Measurements from ENCODE around the gene DAG1.

Gene DAG1

DNA sequence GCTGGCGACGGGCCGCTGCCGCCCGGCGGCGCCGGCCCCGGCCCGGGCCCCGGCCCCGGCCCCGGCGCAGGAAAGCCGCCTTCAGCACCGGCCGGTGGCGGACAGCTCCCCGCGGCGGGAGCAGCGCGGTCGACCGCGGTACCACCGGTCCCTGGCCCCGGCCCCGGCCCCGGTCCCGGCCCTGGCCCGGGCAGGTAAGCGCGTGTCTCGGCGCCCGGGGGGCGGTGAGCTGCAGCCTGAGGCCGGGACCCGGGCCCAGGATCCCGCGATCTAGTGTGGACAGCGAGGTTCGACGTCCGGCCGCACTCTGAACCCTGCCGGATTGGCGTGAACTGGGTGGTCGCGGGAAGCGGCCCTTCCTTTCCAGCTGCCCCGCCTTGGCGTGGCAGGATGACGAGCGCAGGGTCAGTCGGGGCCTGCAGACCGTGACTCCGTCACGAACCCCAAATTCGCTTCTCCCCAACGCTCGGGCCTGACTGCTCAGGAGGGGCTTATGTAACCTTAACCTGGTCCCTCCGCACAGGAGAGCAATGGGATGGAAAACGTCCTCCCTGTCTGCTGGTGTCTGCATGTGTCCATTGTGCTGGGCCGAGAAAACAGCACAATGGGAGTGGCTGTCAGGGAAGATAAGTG, 84.7 kb downstream of the DAG1 start:
- FAIRE-seq = no peak

DNA sequence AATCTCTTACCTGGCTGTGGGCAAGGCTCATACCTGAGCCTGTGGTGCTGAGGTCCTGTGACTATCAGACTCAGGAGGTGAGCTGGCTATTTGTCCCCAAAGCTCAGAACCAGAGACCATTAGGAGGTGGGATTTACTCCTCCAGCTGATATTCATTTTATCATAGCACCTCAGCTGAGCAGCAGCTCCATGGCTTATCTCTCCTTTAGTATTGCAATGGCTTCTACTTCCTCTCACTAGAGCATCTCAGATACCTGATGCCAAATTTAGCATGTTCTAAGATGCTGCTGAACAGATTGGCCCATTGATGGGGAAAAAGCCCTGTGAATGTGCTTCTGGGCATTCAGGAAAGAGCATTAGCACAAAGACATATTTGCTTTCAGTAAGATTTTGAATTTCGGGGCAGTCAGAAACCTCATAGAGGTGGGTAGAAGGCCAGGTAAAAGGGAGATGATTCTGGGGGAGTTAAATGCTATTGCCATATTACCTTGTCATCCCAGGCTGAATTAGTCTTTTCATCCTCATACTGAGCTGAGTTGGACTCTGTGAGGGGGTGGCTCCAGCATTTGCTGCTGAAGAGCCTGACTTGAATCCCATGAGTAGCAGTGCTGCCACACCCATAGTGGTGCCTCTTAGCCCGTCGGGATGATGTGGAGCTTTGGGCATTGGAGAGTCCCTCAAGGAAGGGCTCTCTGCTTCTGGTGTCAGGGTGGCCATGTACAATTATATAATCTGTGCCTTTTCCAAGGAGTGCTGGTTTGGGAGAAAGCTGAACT, 86.6 kb downstream of the DAG1 start:
- no peak for FAIRE-seq

DNA sequence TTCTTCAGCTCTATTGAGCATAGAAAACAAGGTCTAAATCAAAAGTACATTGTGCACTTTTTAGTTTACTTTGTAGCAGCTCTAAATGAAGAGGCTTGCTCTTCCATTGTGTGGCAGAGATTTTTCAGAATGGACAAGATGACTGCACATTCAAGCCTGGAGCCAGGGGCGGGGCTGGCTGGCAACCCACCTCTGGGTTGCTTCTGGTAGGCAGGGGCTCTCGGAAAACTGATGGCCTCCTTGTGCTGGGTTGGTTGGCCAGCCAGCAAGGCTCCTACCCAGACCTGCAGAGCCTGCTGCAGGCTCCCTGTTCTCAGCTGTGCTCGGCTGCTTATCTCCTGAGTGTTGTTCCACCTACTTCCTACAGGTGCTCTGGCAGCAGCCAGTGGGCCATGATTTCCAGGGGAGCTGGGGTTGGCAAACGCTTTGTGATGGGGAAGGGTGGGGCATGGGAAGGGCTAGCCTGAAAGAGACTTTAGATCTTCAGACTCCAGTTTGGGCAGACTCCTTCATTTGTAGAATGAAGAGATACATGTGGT, 93.0 kb downstream of the DAG1 start:
- FAIRE-seq = no peak

DNA sequence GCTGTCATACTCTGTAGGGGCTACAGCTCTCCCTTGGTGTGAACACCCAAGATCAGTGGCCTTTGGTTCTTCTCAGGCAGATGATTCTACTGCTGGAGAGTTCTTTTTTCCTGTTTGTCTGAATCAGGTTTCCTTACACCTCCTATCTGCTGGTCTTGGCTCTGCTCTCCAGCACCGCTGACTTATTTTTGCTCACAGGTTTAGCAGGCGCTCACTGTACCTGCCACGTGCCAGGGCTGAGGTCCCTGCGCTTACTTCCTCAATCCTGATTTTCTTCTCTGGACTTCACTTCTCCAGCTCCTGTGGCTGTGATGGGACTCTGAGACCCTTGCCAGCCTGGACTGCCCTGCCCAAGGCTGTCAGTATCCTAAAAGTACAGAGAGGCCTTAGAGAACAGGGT, 93.7 kb downstream of the DAG1 start:
- no peak for FAIRE-seq

DNA sequence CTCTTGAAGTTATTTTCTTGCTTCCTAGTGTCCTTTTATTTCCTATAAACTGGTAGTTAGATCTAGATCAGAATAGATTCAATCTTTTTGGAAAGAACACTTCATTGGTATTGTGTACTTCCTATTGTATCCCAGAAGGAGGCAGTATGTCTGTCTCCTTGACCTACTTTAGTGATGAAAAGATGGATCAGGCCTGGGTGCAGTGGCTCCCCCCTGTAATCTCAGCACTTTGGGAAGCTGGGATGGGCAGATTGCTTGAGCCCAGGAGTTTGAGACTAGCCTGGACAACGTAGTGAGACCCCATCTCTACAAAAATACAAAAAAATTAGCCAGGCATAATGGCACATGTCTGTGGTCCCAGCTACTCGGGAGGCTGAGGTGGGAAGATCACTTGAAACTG, 96.2 kb downstream of the DAG1 start:
- FAIRE-seq = no peak

DNA sequence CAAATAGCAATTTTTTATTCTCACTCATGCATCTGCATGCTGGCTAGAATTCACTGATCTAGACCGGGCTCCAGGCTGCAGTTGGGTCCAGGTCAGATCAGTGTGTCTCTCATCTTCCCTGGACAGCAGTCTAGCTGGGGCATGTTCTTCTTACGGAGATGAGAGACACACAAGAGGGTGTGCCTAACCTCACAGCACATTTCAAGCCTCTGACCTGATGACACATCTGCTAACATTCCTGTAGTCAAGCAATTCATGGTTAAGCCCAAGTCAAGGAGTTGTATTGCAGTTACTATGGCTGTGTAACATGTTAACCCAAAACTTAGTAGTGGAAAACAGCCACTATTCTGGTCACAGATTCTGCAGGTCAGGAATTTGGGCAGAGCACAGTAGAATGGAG, 97.3 kb downstream of the DAG1 start:
- FAIRE-seq = no peak

DNA sequence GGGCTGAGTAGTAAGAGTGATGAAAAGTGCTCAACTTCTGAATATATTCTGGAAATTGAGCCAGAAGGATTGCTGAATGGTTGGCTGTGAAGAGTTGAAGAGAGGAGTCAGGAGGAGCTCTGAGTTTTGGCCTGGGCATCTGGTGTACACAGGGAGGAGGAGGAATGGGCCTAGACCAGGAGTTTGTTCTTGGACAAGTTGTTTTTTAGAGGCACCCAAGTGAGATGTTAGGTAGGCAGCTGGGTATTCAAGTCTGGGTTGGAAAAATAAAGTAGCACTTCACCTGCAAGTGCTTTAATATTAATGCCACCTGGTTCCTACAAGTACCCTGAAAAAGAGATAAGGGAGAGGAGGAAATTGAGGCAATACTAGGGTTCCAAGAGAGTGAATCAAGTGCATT, 98.9 kb downstream of the DAG1 start:
- FAIRE-seq = no peak

DNA sequence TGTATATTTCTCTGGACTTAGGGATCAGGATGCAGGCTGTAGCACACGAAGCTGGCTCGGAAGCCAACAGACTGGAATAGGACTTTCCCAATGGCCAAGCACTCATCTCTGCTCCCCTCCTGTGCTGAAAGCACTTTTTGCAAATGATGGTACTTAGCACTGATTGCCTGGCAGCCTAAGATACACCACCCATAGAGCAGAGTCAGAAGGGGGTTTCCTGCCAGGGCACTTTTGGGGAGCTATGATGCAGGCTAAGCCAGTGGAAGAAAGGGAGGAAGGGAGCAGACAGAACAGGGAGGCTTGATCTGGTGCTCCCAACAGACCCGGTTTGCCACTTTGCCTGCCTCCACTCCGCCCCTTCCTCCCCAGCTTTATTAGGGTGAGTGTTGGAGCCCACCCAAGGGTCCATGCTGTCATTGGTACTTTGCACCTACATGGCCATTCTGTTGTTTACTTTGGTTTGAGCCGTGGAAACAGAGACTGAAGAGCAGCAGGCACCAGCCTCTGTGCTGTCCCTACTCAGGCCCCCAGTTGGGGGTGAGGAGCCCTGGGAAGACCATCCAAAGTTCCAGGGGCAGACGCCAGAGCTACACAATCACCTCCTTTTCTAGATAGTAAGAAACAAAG, 100.1 kb downstream of the DAG1 start:
- no peak for FAIRE-seq

DNA sequence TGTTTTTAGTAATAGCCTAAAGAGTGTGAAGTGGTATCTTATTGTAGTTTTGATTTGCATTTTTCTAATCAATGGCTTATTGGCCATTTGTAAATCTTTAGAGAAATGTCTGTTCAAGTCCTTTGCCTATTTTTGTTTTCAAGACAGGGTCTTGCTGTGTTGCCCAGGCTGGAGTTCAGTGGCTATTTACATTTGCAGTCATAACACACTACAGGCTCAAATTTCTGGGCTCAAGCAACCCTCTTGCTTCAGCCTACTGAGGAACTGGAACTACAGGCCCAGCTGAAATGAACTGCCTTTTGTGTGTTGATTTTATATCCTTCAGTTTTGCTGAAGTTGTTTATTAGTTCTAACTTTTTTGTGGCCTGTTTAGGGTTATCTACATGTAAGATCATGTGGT, 112.1 kb downstream of the DAG1 start:
- FAIRE-seq = no peak
